ENCODE results near the gene TRAIP.
"Not testable (repeated sequence)": the region's sequence is repeated elsewhere in the genome, so short reads cannot be mapped to it uniquely, and the experiment has no call there.

TRAIP gene, protein sequence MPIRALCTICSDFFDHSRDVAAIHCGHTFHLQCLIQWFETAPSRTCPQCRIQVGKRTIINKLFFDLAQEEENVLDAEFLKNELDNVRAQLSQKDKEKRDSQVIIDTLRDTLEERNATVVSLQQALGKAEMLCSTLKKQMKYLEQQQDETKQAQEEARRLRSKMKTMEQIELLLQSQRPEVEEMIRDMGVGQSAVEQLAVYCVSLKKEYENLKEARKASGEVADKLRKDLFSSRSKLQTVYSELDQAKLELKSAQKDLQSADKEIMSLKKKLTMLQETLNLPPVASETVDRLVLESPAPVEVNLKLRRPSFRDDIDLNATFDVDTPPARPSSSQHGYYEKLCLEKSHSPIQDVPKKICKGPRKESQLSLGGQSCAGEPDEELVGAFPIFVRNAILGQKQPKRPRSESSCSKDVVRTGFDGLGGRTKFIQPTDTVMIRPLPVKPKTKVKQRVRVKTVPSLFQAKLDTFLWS

DNA sequence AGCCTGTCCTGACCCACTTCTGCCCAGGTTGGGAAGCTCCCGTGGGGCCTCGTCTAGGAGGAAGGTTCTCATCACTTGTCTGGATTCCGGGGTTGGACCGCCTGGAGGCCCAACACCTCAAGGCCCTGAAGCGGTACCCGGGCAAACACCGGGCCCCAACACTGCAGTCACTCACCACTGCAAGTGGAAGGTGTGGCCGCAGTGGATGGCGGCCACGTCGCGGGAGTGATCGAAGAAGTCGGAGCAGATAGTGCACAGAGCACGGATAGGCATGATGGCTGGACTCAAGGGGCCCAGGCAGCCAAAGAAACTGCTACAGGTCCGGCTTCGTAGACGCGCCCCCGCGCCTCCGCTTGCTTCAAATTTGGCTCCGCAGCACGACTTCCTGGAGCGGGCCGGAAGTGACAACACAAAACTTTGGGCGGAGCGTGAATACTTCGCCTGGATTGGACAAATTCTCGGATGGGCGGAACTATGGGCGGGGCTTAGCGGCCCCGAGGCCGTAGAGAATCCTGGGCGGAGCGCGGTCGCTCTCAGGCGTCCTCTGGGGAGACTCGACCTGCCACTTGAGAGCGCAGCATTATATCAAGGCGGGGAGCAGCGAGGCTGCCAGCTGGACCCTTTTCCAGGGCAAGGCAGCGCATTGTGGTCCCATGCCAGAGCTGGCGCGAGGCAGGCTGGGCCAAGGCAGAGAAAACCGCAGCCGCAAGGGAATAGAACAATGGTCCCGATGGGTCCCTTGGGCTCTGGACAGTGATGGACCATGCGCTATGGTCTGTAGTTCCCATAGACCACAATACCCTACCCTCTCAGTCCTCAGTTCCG is at the start of gene TRAIP:
Gene TRAIP (minus strand): TSS at position 384 of the 825 bp plus-strand sequence. CDS start 111 bp downstream, at position 273.
- DNase-seq, result peak; percentile 82 to 89

DNA sequence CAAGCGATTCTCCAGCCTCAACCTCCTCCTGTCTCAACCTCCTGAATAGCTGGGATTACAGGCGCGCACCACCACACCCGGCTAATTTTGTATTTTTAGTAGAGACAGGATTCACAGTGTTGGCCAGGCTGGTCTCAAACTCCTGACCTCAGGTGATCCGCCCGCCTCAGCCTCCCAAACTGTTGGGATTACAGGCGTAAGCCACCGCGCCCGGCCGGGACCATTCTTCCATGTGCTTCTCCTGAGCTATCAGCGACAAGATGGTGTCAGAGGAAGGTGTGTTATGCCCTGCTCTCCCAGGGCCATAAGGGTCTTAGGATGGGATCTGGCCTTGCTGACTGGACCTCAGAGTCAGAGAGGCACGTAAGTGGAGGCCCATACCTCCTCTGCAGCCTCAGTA is 48.1 kb upstream of the TRAIP start:
- DNase-seq, result not testable (repeated sequence)

DNA sequence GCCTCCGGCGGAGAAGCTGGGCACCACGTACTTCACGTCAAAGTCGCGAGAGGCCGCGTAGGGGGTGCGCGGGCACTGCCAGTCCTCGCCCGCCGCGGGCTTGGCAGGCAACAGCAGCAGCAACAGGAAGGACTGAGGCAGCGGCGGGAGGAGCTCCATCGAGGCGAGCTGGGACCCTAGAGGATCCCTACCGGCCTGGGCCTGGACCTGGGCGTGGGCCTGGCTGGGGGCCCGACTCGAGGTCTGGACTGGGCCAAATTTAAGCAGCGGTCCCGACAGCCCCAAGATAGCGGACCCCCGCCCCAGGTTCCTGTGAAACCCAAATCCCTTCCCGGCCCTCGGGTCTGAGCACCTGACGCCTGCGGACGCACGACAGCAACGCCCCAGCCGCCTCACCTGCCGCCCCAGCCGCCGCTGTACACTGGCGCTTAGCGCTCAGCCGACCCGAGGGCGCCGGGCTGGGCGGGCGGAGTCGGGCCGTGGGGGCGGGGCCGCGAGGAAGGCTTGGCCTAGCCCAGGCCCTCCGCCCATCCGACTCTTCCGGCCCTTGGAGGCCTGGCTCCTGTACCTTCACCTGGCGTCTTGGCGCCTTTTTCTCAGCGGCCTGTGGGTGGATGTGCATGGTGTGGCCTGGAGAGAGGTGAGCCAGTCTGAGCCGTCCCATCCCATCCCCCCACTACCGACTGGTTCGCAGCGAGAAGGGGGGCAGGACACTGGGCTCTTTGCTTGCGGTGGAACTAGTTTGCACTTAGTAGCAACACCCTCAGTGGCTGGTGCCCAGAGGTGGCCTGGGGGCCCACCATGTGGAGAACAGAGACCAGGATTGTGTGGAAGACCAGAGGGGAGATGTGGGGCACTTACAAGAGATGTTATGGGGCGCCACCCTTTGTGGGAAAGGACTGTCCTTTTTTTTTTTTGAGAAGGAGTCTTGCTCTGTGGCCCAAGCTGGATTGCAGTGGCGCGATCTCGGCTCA is 47.4 kb upstream of the TRAIP start, which contains the start of gene MST1R:
Gene MST1R (minus strand): TSS at position 423 of the 974 bp plus-strand sequence. CDS start 264 bp downstream, at position 159.
- DNase-seq, result peak; percentile 54 to 84

DNA sequence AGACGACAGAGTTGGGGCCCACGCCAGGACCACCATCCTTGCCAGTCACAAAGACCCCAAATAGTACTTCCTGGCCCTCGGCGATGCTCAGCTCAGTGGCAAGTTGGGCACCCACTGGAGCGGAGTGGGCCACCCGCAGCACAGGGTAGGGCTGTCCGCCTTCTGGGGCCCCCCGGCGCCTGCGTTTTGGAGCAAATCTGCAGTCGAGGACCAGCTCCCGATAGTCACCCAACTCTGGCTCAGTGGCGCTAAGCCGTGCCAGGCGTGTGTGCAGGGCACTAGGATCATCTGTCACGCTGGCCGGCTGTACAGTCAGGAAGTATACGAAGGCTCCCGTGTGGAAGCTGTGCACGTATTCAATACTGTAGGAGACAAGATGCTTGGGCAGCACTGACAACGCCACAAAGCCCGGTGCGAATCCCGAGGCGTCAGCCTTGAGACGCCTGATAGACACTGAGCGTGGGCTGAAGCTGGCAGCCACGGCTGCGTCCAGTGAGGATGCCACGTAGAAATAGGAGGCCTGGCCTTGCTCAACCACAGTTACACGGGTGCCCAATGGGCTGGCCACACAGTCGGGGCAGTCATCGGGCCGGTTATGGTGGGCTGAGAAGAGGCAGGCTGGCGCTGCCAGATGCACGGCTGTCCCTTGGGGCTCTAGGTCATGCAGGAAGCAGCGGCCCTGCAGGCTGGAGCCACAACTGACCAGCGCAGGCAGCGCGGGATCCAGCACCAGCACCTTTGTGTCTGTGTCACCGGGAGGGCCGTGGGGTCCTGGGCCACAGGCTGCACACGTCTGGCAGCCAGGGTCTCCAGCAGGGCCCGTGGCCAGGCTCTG is 46.4 kb upstream of the TRAIP start:
- no peak for DNase-seq

DNA sequence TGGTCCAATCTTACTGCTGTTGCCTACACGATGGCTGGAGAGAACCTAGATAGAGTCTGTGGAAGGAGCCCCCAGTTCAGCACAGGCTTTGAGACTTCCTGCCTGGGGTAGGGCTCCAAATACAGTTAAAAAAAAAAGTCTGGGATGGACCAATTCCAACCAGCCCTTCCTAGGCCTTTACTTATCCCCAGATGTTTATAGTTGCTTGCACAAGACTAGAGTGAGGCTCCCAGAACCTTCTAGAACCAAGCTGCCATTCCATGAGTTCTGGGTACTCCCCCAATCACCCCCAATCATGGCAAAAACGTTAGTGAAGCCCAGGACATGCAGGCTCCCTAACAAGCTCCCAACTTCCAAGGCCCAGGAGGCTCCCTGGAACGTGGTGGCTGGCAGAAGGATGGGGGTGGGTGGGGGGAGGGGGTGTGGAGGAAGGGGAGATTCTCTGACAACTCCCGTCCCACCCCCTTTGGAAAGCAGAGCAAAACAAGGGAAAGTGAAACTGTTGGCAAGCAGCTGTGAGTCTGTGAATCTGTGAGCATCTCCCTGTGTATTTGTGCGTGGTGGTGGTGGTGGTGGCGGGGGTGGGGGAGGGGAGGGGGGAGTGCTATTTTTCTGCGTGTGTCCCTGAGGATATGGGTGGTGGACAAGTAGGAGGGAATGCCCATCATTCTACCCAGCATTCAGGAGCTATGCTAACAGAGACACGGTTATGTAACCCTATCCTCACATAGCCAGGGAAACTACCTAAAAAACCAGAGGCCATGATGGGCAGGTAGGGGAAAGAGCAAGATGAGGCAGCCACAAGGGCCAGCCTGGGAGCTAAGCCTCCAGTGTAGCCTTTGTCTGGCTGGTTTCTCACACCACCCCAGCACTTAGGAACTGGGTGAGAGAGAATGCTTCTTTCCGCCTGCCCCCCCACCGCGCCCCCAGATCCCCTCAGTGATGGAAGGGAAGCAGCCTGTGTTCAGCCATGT is 45.3 kb upstream of the TRAIP start:
- no peak for DNase-seq

DNA sequence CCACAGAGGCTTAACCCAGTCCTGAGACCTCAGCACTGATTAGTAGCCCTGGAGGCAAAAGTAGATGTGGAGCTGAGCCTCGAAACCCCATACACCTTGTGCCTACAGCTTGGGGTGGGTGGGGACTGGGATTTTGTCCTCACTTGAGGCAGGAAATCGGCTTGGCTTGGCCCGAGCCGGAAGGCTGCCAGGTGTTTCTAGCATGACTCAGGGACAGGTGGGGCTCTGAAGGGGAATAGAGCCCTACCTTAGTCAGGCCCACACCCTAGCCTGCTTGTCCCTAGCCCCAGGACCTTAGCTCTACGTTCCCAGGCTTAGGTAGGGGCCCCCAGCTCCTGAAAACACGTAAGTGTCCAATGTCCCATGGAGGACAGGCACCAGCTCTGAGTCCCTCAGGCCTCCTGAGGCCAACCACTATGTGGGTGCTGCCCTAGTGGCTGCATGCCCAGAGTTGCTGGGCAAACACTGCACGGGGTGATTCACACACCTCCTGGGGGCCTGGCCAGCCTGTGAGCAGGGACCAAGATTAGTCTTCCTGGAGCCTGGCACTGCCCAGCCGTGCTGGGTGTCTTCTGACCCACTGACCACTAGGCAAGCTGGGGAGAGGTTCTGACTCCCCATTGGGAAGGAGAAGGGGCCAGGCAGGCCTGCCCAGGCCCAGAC is 44.3 kb upstream of the TRAIP start:
- DNase-seq, result no peak

DNA sequence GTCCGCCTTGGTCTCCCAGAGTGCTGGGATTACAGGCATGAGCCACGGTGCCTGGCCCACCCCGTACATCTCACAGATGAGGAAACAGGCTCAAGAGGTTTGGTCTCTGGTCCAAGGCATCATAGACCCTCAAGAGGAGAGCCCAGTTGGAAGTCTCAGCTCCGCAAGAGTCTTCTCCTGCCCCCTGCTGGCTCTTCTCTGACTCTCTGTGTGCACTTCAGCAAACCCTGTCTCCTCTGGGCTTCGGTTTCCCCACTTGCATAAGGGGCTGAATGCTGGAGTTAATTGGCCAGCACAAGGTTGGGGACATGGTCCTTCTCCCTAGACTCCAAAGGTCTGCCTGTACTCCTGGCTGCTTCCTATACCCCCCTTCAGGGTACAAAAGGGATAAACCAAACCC is 43.5 kb upstream of the TRAIP start:
- DNase-seq, result no peak

DNA sequence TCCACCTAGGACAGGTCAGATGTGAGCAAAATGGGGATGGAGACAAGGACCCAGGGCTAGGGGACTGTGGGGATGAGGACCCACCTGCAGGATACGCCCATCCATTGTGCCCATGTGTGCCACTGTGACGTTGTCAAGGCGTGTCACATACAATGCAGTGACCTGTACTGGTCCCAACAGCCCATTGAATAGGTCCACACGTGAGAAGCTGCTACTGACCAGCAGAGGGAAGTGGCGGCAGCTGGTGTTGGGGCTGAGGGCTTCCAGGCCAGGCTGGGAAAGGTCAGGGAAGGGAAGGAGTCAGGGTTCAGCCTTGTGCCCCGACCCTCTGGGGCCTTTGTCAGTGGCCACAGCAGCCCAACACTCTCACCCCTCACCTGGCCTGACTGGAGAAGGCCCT is 42.6 kb upstream of the TRAIP start:
- no peak for DNase-seq

DNA sequence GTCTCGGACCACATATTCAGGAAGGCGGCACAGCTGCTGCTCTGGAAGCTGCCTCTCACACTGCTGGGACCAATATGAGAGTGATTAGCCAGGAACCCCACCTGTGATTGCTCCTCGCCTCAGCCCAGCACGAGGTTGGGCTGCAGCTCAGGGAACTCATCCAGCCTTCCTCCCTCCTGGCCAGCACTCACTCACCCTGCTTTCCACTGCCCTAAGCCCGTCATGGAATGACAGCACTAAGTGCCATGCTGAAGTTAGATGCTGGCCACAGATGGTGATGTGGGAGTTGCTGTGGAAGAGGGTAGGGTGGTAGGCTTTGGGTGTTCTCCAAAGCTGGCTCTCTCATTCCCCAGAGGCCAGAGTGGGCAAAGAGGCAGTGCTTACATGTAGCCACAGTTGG is 40.0 kb upstream of the TRAIP start:
- DNase-seq, result no peak

DNA sequence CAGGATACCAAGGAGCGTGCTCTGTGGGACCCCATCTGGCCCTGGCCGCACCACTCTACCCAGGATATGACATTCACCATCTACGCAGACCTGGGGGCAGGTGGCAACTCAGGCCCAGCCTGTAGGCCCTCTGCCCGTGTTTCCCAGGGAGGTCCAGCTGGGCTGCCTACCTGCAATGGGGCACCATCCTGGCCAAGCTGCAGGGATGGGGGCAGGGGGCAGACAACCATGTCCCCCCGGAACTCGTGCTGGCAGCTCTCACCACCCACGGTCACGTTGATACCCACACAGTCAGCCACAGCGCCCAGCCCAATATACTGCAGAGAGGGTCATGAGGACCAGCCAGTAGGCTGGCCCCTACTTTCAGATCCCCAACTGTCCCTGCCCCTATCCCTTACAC is 39.4 kb upstream of the TRAIP start:
- DNase-seq, result no peak

DNA sequence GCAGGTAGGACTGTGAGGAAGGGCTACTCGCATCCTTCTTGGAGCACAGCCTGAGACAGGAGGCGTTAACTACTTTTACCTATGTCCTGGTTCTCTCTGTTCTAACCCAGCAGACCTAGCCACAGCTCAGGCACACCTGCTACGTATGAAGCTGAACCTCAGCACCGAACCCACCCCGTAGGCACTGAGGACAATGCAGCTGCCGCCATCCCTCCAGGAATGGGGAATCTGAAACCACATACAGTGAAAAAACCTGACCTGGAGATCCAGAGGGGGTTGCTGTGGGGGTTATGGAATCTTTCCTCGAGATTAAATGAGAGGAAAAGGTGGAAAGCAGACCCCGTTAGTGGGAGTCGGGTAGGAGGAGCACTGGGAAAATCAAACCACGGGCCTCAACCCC is 32.9 kb upstream of the TRAIP start:
- DNase-seq, result no peak

DNA sequence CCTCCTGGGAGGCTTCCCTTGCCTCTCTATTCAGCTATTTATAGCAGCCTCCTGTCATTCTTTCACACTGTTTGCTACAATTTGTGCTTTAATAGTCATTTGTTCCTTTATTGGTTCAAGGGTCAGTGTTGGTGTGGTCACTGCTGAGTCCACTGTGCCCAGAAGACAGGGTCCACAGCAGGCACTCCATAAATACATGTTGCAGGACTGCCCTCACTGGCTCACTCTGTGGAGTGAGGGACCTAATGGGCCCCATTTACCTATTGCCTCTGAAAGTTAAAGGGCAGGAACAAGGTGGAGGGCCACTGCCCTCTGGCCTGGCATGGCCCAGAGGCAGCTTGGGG is 30.5 kb upstream of the TRAIP start:
- DNase-seq, result no peak

DNA sequence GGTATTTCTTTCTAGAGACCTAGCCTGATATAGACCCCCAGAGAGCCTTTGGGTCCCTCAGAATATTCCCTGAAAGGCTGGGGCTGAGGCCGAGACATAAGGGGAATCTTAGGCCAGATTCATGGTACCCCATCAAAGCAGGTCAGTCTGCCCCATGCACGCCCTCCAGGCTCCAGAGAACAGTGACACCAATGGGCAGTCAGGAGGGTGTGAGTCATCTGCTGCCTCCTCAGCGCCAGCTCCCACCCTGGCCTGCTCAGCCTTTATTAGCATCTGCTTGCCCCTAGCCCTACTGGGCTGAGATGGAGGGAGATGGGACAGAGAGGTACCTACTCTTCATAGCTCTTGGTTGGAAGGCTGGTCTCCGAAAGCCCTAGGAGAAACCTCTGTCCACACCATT is 27.6 kb upstream of the TRAIP start:
- no peak for DNase-seq

DNA sequence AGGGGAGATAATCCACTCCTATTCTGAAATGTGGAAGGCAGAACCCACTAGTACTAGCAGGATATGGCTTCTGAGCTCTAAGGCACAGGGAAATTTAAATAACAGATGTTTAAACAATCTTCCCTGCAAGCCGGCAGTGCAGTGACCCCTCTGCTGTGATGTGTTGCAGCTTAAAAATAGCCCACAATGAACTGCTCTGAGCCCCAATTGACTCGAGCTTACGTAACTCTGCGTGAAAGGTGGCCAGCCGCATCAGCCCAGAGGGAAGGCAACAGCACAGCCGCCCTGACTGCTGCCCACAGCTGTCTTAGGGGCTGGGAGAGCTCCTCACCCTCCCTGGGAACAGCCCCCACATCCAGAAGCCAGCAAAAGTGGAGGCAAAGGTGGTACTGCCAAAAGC is 25.8 kb upstream of the TRAIP start:
- no peak for DNase-seq

DNA sequence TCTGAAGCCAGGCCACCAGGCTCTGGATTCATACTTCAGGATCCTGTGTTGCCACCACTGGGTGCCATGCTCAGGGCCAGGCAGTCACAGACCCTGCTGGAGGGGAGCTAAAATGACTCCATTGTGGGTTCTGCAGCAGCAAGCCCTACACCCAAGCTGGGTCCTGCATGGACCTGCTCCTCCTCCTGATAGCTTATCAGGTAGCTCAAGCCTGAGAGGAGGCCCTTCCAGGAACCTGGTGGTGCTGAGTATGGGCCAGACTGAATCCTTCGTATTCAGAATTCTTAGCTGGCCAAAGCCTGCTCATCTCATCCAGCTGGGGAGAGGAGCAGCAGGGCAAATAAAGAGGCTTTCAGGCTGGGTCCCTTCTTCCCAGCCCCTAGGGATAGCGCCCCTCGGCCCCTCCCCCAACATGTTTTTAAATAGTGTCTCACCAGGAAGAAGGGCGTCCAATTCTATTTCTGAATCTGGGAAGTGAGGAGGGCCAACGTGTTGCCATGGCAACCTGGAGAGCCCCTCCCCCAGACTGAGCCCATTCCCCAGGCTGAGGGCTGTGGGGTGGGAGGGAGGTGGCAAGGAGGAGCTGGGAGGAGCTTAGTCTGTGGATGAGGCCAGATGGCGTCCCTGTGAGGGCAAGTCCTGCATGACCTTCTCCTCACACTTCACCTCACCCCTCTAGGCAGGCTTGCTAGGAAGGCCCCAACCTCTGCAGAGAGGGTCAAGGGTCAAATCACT is 24.4 kb upstream of the TRAIP start:
- DNase-seq, result no peak

DNA sequence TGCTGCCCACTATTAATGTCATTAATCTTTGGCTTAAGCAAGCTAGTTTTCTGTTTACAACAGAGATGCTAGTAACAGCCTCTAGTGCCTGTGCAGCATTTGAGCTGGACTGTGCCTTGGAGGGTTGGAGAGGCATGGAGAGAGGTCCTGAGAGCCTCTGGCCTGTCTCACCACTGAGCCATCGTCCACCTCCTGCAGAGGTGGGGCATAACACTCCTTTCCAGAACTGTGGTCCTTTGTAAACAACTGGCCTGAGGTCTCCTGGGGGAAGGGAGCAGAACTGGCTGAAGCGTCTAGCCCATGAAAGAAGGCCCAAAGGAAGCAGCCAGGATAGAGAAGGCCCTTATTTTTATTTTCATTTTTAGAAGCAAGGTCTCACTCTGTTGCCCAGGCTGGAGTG is 23.4 kb upstream of the TRAIP start:
- DNase-seq, result no peak

DNA sequence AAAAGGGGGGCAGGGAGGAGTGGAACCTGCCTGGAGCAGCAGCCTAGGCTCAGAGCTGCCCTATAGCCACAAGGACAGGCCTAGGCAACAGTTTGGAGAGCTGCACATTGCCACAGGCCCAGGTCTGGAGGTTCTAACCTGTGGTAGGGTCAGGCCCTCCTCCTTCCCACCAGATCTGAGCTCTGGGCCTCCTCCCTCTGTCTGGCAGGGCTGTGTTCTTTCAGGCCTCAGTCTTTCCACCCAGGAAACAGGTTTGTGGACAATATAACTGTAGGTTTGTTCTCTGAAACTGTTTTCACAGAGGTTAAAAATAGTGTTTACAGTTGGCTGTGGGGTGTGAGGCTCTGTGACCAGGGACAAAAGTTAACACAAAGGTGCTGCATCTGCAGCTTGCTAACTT is 22.3 kb upstream of the TRAIP start:
- no peak for DNase-seq

DNA sequence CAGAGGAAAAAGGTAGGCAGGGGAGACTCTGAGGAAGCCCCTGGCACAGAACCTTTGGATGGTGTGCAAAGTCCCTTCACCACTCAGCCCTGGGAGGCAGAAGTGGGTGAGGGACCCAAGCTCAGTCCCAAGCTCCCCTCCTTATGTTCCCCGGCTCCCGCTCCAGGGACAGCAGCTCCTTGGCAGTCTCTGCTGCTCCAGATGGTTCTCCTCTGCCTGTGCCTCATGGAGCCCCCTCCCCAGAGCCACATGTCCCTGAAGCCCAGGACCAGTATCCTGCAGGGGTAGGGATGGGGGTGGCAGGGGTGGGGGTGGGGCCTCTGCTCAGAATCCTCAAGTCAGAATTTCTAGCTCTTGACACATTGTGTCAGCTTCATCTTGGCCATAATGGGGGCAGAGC is 21.4 kb upstream of the TRAIP start:
- no peak for DNase-seq

DNA sequence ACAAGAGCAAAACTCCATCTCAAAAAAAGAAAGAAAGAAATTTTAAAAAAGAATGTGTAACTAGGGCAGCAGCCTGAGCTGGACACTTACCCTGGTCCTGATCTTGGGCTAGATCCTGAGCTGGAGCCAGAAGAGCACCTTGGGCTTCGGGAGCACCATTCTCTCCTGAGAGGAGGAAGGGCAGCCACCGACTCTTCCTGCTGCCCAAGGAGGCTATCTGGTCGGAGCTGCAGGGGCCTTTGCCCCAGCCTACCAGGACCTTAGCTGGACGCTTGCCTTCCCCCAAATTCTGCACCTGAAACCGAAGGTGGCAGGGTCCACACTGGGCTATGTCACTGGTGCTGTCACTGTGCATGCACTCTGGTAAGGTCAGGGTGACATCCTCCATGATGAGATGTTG is 20.2 kb upstream of the TRAIP start:
- no peak for DNase-seq

Measured in NCI-H187 (cell line).